Measurements from ENCODE around the gene CBX8.
"Not testable (repeated sequence)": the region's sequence is repeated elsewhere in the genome, so short reads cannot be mapped to it uniquely, and the experiment has no call there.

CBX8 gene

DNA sequence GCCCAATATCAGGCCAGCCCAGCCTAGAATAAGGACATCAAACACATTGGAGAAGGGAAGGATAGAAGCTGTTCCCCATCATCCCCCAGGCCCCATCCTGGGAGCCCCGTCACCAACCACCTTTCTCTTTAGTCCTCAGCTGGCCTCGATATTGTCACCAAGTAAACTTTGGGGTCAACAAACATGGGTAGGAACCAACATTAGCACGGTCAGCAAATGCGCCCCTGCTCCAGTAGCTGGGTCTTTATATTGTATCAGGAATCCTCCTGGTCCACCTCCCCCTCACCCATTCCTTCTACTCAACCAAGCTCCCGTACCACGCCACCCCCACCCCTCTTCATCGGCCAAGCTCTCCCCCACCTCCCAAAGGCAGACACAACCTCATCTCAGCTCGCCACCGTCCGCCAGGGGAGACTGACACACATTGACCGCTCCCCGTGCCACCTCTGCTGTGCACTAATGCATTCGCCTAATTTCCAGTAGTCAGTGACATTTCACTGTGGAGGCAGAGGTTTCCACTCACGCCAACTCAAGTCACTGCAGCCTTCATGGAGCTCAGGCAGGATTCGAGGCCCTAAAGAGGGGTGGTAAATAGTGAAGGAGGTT is 39.6 kb downstream of the CBX8 start:
- TF ChIP-seq, protein P1, sequence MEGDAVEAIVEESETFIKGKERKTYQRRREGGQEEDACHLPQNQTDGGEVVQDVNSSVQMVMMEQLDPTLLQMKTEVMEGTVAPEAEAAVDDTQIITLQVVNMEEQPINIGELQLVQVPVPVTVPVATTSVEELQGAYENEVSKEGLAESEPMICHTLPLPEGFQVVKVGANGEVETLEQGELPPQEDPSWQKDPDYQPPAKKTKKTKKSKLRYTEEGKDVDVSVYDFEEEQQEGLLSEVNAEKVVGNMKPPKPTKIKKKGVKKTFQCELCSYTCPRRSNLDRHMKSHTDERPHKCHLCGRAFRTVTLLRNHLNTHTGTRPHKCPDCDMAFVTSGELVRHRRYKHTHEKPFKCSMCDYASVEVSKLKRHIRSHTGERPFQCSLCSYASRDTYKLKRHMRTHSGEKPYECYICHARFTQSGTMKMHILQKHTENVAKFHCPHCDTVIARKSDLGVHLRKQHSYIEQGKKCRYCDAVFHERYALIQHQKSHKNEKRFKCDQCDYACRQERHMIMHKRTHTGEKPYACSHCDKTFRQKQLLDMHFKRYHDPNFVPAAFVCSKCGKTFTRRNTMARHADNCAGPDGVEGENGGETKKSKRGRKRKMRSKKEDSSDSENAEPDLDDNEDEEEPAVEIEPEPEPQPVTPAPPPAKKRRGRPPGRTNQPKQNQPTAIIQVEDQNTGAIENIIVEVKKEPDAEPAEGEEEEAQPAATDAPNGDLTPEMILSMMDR (IDR thresholded peaks at IDR 0.05; ENCODE audit: borderline replicate concordance, insufficient read depth, low read depth, low read length): no peak
- no peak overlapping the region for H3K4me3 ChIP-seq (ENCODE audit: low read depth, low read length)

DNA sequence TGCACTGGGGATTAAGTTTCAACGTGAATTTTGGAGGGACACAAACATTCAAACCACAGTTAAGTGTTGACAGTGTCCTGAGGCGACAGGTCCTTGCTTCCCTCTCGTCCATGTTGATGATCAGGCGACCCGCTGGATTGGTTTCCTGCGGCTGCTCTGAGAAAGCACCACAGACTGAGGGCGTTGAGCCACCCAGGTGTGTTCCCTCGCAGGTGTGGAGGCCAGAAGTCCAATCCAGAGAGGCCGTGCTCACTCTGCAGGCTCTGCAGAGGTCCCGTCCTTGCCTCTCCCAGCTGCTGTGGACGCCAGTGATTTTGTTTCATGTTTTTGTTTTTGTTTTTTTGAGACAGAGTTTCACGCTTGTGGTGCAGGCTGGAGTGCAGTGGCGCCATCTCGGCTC is 41.3 kb downstream of the CBX8 start:
- no peak overlapping the region for H3K4me3 ChIP-seq (ENCODE audit: low read depth, low read length)
- TF ChIP-seq, protein P1 (IDR thresholded peaks at IDR 0.05; ENCODE audit: borderline replicate concordance, insufficient read depth, low read depth, low read length): no peak

DNA sequence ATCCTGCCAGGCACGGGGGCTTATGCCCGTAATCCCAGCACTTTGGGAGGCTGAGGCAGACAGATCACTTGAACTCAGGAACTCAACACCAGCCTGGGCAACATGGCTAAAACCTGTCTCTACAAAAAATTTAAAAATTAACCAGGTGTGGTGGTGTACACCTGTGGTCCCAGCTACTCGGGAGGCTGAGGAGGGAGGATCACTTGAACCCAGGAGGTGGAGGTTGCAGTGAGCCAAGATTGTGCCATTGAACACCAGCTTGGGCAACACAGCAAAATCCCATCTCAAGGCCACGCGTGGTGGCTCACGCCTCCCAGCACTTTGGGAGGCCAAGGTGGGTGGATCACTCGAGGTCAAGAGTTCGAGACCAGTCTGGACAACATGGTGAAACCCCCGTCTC is 42.0 kb downstream of the CBX8 start:
- not testable (repeated sequence) for H3K4me3 ChIP-seq (ENCODE audit: low read depth, low read length)

DNA sequence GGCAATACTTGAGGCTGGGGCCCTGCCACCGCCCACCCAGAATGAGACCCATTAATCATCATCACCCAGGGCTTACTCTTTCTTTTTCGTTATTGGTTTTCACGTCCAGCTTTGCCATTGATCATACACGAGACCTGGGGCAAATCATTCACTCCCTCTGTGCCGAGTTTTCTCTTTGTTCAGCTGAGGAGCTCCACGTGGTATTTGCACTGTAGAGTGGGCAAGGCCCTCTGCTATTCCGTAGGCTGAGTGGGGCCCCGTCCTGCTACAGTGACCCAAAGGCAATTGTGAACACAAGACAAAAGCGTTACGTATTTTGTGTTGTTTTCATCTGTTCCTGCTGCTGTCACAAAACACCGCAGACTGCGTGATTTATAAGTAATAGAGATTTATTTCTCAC is 42.5 kb downstream of the CBX8 start:
- no peak overlapping the region for H3K4me3 ChIP-seq (ENCODE audit: low read depth, low read length)
- TF ChIP-seq, protein P1 (IDR thresholded peaks at IDR 0.05; ENCODE audit: borderline replicate concordance, insufficient read depth, low read depth, low read length): no peak

DNA sequence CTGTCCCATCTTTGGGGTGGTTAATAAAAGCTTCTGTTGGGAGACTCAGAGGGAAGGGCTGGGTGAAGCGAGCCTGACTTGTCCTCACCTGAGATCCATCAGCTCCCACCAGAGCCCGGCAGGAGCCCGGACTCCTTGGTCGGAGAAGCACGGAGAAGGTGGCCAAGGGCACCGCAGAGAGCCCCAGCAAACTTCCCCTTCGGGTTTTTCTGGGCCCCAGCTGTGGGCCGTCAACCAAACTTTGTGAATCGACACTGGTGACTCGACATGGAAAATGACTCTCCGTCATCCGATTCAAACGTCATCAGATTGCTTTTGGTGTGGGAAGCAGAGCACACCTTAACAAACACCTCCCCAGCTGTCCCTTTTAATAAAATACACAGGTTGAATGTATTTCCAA is 44.7 kb downstream of the CBX8 start:
- H3K4me3 ChIP-seq (ENCODE audit: low read depth, low read length): no peak overlapping the region
- TF ChIP-seq, protein P1 (IDR thresholded peaks at IDR 0.05; ENCODE audit: borderline replicate concordance, insufficient read depth, low read depth, low read length): no peak

DNA sequence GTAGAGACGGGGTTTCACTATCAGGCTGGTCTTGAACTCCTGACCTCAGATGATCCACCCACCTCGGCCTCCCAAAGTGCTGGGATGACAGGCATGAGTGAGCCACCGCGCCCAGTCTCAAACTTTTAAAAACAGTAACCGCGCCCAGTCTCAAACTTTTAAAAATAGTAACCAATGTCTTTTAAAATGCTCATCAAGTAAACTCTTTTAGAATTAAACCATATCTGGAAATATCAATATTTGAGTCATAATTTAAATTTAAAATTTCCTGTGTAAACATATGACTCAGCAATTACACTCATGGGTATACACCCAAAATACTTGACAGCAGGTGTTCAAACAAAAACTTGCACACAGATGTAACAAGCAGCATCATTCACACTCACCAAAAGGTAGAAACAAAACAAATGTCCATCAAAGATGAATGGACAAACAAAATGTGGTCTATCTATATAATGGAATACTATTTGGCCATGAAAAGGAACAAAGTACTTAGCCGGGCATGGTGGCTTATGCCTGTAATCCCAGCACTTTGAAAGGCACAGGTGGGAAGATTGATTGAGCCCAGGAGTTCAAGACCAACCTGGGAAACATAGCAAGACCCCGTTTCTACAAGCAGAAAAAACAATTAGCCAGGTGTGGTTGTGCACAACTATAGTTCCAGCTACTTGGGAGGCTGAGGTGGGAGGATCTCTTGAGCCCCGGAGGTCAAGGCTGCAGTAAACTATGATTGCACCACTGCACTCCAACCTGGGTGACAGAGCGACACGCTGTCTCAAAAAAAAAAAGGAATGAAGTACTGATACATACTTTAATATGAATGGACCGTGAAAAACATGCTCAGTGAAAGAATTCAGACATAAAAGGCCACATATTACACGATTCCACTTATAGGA is 46.0 kb downstream of the CBX8 start:
- H3K4me3 ChIP-seq (ENCODE audit: low read depth, low read length): no peak overlapping the region
- TF ChIP-seq, protein P1 (IDR thresholded peaks at IDR 0.05; ENCODE audit: borderline replicate concordance, insufficient read depth, low read depth, low read length): no peak

DNA sequence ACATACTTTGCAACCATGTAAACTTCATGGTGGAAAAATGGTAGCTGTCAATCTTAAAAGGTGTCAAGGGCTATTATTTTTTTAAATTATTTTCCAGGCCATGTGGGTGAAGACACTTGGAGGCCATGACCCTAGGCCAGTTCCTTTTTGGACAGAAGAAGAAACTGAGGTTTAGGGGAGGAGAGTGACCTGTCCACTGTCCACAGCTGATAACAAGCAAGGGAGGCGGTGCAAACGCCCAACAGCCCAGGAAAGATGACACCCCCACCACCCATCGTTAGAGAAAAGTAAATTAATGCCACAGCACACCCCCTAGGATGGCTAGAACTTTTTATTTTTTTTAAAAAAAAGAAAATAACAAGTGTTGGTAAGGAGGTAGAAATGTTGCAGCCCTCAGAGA is 46.9 kb downstream of the CBX8 start:
- TF ChIP-seq, protein P1 (IDR thresholded peaks at IDR 0.05; ENCODE audit: borderline replicate concordance, insufficient read depth, low read depth, low read length): no peak
- H3K4me3 ChIP-seq (ENCODE audit: low read depth, low read length): no peak overlapping the region
